Measurements from ENCODE around the gene SLC6A5.

- no peak for TF ChIP-seq CTCF (IDR thresholded peaks at IDR 0.05)
- TF ChIP-seq POLR2A (IDR thresholded peaks at IDR 0.05) = no peak
Measured at GRCh38 chr11:20639688-20640087, 40.3 kb downstream of the SLC6A5 start.
